Measurements from ENCODE around the gene ATP6V1E1. TPM values are rescaled to one million over a fixed set of nuclear protein-coding genes. Genes with fewer than 3 reads are reported as not detected.
A peak's percentile ranks its signal among the peaks of the same experiment; 100 is the strongest.
"Not testable (repeated sequence)": the region's sequence is repeated elsewhere in the genome, so short reads cannot be mapped to it uniquely, and the experiment has no call there.

The ATP6V1E1 gene
- 271 and 299 TPM in 2 replicates for total RNA-seq (2014; rRNA removed; shearing (Covaris generic); ENCODE audit: low replicate concordance)

DNA sequence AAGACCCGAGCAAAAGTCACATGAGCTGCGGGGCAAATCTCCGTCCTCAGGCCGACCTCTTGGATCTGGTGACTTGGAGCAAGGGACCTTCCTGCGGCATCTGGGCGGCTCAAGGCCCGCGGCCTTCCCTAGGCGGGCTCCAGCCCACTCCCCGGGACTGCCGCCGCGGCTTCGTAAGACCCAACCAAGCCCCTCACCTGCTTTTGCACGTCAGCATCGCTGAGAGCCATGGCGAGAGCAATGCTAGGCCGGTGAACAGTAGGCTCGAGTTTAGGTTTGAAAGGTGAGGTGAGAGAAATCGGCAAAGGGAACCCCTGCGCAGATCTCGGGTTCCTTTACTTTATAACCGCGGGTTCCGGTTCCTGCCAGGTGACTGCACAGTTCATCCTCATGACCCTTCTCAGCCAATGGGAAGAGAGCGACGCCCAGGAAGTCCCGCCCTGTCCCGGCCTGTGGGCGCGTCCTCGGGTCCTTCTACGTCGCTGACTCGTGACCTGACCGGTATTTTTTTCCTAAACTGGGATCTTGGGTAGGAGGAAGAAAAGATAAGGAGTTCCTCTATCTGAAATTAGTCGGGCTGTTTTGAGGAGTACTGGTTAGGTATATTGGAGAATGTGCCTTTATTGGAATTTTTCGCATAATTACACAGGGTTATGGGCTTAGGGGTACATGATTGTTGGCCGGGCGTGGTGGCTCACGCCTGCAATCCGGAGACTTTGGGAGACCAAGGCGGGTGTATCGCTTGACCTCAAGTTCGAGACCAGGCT, at the start of gene ATP6V1E1:
TSS of gene ATP6V1E1 (minus strand) at position 344 of the 767 bp plus-strand sequence. CDS start at position 230, 114 bp downstream.
- in situ Hi-C loops (cut with HindIII; ENCODE audit: low pct_unique_long_range_greater_than_20kb, low sequenced_read_pairs), result no loop called here
- DNase-seq (ENCODE audit: low read depth), result peak; percentile 98

- in situ Hi-C loops (cut with HindIII; ENCODE audit: low pct_unique_long_range_greater_than_20kb, low sequenced_read_pairs), result no loop called here
- no peak for DNase-seq (ENCODE audit: low read depth)
These were observed 47.0 kb upstream of the ATP6V1E1 start for GRCh38 chr22:17675584-17675983.

- in situ Hi-C loops (cut with HindIII; ENCODE audit: low pct_unique_long_range_greater_than_20kb, low sequenced_read_pairs), result no loop called here
These were observed 45.6 kb upstream of the ATP6V1E1 start for GRCh38 chr22:17674152-17674551.

DNA sequence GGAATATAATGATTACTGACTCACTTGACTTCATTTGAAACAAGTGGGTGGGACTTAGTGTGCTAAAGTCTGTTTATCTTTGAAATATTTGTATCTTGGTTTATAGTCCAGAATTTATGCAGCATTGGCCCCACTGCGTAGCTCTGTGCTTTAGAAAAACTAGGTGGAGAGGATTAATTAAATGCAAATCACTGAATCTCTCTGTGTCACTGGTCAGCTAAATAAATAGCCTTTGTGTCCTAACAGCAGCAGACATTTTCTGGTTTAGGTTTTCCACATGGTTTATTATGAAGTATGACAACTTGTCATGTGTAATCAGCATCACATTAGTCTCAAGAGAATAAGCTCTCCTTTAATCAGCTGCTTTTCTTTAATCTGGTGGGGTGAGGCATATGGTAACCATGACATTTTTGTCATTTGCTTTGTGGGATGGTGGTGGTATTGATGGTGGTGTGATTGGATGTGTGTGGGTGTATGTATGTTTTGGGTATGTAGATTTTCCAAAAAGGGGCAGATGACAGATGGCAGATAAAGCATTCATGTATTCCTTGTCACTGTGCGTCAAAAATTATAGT, 44.0 kb upstream of the ATP6V1E1 start:
- in situ Hi-C loops (cut with HindIII; ENCODE audit: low pct_unique_long_range_greater_than_20kb, low sequenced_read_pairs), result no loop called here
- peak; percentile 79 for DNase-seq (ENCODE audit: low read depth)

More at GRCh38 chr22:17674152-17674551, 45.6 kb upstream of the ATP6V1E1 start:
- DNase-seq (ENCODE audit: low read depth), result no peak

- DNase-seq (ENCODE audit: low read depth); in situ Hi-C loops (cut with HindIII; ENCODE audit: low pct_unique_long_range_greater_than_20kb, low sequenced_read_pairs): not testable (repeated sequence)
These were observed 43.1 kb upstream of the ATP6V1E1 start for GRCh38 chr22:17671521-17672092.

- in situ Hi-C loops (cut with HindIII; ENCODE audit: low pct_unique_long_range_greater_than_20kb, low sequenced_read_pairs), result no loop called here
- no peak for DNase-seq (ENCODE audit: low read depth)
These were observed 37.3 kb upstream of the ATP6V1E1 start for GRCh38 chr22:17665854-17666253.

DNA sequence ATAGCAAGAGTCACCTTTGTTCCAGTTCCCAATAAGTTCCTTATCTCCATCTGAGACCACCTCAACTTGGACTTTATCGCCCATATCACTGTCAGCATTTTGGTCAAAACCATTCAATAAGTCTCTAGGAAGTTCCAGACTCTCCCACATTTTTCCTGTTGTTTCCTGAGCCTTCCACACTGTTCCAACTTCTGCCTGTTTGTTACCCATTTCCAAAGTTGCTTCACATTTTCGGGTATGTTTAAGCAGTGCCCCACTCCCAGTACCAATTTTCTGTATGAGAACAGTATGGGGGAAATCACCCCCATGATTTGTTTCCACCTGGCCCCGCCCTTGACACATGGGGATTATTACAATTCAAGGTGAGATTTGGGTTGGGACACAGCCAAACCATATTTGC, 36.7 kb upstream of the ATP6V1E1 start:
- in situ Hi-C loops (cut with HindIII; ENCODE audit: low pct_unique_long_range_greater_than_20kb, low sequenced_read_pairs), result no loop called here
- no peak for DNase-seq (ENCODE audit: low read depth)

GRCh38 chr22:17664414-17665055, 36.0 kb upstream of the ATP6V1E1 start:
- in situ Hi-C loops (cut with HindIII; ENCODE audit: low pct_unique_long_range_greater_than_20kb, low sequenced_read_pairs), result no loop called here
- no peak for DNase-seq (ENCODE audit: low read depth)

- no peak for DNase-seq (ENCODE audit: low read depth)
- in situ Hi-C loops (cut with HindIII; ENCODE audit: low pct_unique_long_range_greater_than_20kb, low sequenced_read_pairs), result no loop called here
These were observed 28.4 kb upstream of the ATP6V1E1 start for GRCh38 chr22:17656870-17657395.

- no peak for DNase-seq (ENCODE audit: low read depth)
- in situ Hi-C loops (cut with HindIII; ENCODE audit: low pct_unique_long_range_greater_than_20kb, low sequenced_read_pairs), result no loop called here
These were observed 26.7 kb upstream of the ATP6V1E1 start for GRCh38 chr22:17655289-17655688.

- no peak for DNase-seq (ENCODE audit: low read depth)
- in situ Hi-C loops (cut with HindIII; ENCODE audit: low pct_unique_long_range_greater_than_20kb, low sequenced_read_pairs), result no loop called here
These were observed 20.0 kb upstream of the ATP6V1E1 start for GRCh38 chr22:17648569-17648968.

GRCh38 chr22:17647991-17648390, 19.4 kb upstream of the ATP6V1E1 start:
- DNase-seq (ENCODE audit: low read depth), result no peak
- in situ Hi-C loops (cut with HindIII; ENCODE audit: low pct_unique_long_range_greater_than_20kb, low sequenced_read_pairs), result no loop called here

DNA sequence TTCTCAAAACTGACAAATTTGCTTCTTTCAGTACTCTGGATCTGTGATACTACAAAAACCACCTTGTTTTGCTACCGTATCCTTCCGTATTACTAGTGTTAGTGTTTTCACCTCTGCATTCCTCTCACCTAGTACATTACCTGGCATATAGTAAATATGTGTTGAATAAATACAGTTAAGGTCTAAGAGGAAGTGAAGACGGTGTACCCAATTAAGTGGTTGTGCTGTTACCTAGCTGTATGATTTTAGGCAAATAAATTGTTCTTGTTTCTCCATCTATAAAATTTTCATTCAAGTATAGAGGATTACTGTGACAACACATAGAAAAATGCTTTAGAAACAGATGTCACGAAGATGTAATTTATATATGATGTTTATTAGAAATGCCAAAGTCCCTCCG, 18.9 kb upstream of the ATP6V1E1 start:
- in situ Hi-C loops (cut with HindIII; ENCODE audit: low pct_unique_long_range_greater_than_20kb, low sequenced_read_pairs), result no loop called here
- DNase-seq (ENCODE audit: low read depth), result no peak

- in situ Hi-C loops (cut with HindIII; ENCODE audit: low pct_unique_long_range_greater_than_20kb, low sequenced_read_pairs); DNase-seq (ENCODE audit: low read depth): not testable (repeated sequence)
These were observed 13.8 kb upstream of the ATP6V1E1 start for GRCh38 chr22:17642357-17642756.

- in situ Hi-C loops (cut with HindIII; ENCODE audit: low pct_unique_long_range_greater_than_20kb, low sequenced_read_pairs), result no loop called here
- DNase-seq (ENCODE audit: low read depth), result no peak
These were observed 12.7 kb upstream of the ATP6V1E1 start for GRCh38 chr22:17641269-17641668.

DNA sequence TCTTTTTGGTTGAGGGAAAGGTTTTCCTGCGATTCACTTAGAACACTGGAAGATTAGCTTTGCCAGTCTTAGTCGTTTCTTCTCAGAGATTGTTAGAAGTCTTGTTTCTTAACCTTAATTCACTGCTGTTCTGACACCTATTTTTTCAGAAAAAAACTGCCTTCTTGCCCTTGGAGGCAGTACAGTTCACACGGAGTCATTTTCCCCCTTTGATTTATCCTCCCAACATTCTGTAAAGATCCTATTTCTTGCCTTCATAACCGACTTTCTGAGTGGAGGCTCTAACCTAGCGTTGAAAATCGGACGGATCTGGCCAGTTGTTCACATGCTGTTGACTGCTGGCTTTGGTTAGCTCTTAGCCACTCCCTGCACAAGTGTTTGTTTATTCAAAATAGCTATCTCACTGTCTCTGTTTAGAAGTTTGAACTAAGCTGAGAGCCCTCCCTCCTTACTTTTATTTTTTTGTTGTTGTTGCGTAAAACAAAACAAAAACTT, 10.7 kb upstream of the ATP6V1E1 start:
- peak; percentile 64 for DNase-seq (ENCODE audit: low read depth)
- in situ Hi-C loops (cut with HindIII; ENCODE audit: low pct_unique_long_range_greater_than_20kb, low sequenced_read_pairs), result no loop called here

DNA sequence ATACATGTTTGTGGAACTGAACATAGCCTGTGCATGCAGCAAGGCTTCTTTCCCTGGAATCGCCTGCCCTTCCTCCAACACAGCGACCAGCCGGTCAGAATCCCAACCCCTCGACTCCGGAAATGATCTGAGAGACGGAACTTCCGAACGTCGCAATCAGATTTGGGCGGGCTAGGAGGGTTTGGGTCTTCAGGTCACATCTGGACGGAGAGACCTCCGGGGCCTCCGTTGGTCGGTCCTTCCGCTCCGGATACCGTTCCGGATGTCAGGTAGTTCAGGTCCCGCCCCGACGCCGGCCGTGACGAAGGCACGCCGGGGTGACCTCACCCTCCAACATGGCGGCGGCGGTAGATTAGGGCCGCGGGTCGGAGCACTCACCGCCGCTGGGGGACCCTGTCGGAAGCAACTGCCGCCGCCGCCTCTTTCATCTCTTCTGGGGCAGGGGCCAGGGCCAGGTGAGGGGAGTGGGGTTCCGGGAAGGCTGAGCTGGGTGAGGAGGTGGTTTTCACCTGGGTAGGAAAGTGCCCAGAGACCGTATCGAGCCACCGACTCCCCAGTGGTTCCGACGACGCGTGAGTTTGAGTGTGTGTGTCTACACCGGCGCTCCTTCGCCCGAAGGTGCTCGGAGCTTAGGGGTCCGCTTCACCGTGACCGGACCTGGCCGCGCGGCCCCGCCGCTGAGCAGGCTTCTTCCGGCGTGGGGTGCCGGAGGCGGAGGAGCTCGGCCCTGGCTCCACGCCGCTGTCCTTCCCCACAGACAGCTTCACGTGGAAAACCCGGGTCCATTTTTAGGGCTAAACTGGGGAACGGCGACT, 10.1 kb upstream of the ATP6V1E1 start, which contains the start of gene BCL2L13:
TSS of gene BCL2L13 (plus strand) at position 326 of the 815 bp plus-strand sequence. CDS start 16,955 bp downstream, outside the sequence.
- peak; percentile 90 for DNase-seq (ENCODE audit: low read depth)
- in situ Hi-C loops (cut with HindIII; ENCODE audit: low pct_unique_long_range_greater_than_20kb, low sequenced_read_pairs), result no loop called here

DNA sequence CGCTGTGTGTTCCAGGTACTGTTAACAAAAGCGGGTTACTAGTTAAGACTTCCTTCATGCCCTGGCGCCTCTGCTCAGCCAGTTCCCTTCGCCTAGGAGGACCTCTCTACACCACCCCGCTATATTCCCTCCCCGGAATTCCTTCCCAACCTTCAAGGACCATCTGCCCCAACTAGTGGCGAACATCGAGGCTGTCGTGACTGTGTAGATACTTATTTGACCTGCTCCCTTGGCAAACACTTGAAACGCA, 9.6 kb upstream of the ATP6V1E1 start:
- in situ Hi-C loops (cut with HindIII; ENCODE audit: low pct_unique_long_range_greater_than_20kb, low sequenced_read_pairs), result no loop called here
- DNase-seq (ENCODE audit: low read depth), result no peak
